ENCODE results near the gene DCUN1D3.

DCUN1D3 gene

GRCh38 chr16:20846551-20846950, 53.6 kb downstream of the DCUN1D3 start:
- TF ChIP-seq EZH2phosphoT487 (conservative IDR thresholded peaks at IDR 0.05; ENCODE audit: low read length) (no peak), CTCF (IDR thresholded peaks at IDR 0.05; ENCODE audit: insufficient read depth, low read length, poor library complexity, severe bottlenecking) (no peak)
- H3K9ac ChIP-seq (ENCODE audit: low read length): no peak overlapping the region
- H3K79me2 ChIP-seq (ENCODE audit: insufficient read depth, low read length): no peaks in the 10 kb centered on the region
- H3F3A ChIP-seq (ENCODE audit: insufficient read depth): no peaks in the 10 kb centered on the region
- H3K27me3 ChIP-seq (ENCODE audit: low read length): no peaks in the 10 kb centered on the region
- no peaks in the 10 kb centered on the region for H3K9me3 ChIP-seq (ENCODE audit: insufficient read depth, low read length)
- H4K20me1 ChIP-seq (ENCODE audit: low read depth, low read length): no peaks in the 10 kb centered on the region
- no peak overlapping the region for H3K4me3 ChIP-seq (ENCODE audit: insufficient read depth, low read length, poor library complexity, severe bottlenecking)
- no peak overlapping the region for H2AFZ ChIP-seq (ENCODE audit: low read depth, low read length, severe bottlenecking)
- H3K4me2 ChIP-seq (ENCODE audit: low read depth, low read length, poor library complexity, severe bottlenecking): no peak overlapping the region
- H3K36me3 ChIP-seq (ENCODE audit: low read length): peaks cover 9% of the 10 kb centered on the region; the same call in 1 of the 2 replicates
- no peaks in the 10 kb centered on the region for H3K9me2 ChIP-seq (replicated peaks; ENCODE audit: insufficient read depth, low read length)
- H3K27ac ChIP-seq (ENCODE audit: low read depth, low read length): no peak overlapping the region

- Histone ChIP-seq H3K27me3 (ENCODE audit: low read length) (no peaks in the 10 kb centered on the region), H3K36me3 (ENCODE audit: low read length) (peaks cover 9% of the 10 kb centered on the region; the same call in 1 of the 2 replicates), H2AFZ (ENCODE audit: low read depth, low read length, severe bottlenecking) (no peak overlapping the region), H3F3A (ENCODE audit: insufficient read depth) (no peaks in the 10 kb centered on the region), H3K79me2 (ENCODE audit: insufficient read depth, low read length) (no peaks in the 10 kb centered on the region), H3K4me2 (ENCODE audit: low read depth, low read length, poor library complexity, severe bottlenecking) (no peak overlapping the region), H3K9ac (ENCODE audit: low read length) (no peak overlapping the region), H4K20me1 (ENCODE audit: low read depth, low read length) (no peaks in the 10 kb centered on the region), H3K9me2 (replicated peaks; ENCODE audit: insufficient read depth, low read length) (no peaks in the 10 kb centered on the region), H3K27ac (ENCODE audit: low read depth, low read length) (no peak overlapping the region), H3K4me3 (ENCODE audit: insufficient read depth, low read length, poor library complexity, severe bottlenecking) (no peak overlapping the region), H3K9me3 (ENCODE audit: insufficient read depth, low read length) (no peaks in the 10 kb centered on the region)
- no peak for TF ChIP-seq CTCF (IDR thresholded peaks at IDR 0.05; ENCODE audit: insufficient read depth, low read length, poor library complexity, severe bottlenecking)
- TF ChIP-seq EZH2phosphoT487 (conservative IDR thresholded peaks at IDR 0.05; ENCODE audit: low read length): no peak
Observed at GRCh38 chr16:20846030-20846429, 54.1 kb downstream of the DCUN1D3 start.

GRCh38 chr16:20844588-20844987, 55.6 kb downstream of the DCUN1D3 start:
- Histone ChIP-seq H3K27me3 (ENCODE audit: low read length) (no peaks in the 10 kb centered on the region), H4K20me1 (ENCODE audit: low read depth, low read length) (no peaks in the 10 kb centered on the region), H3K4me2 (ENCODE audit: low read depth, low read length, poor library complexity, severe bottlenecking) (no peak overlapping the region), H3K9me3 (ENCODE audit: insufficient read depth, low read length) (no peaks in the 10 kb centered on the region), H3K27ac (ENCODE audit: low read depth, low read length) (no peak overlapping the region), H2AFZ (ENCODE audit: low read depth, low read length, severe bottlenecking) (no peak overlapping the region), H3K9ac (ENCODE audit: low read length) (no peak overlapping the region), H3K79me2 (ENCODE audit: insufficient read depth, low read length) (no peaks in the 10 kb centered on the region), H3K36me3 (ENCODE audit: low read length) (peaks cover 13% of the 10 kb centered on the region; the same call in 1 of the 2 replicates), H3K4me3 (ENCODE audit: insufficient read depth, low read length, poor library complexity, severe bottlenecking) (no peak overlapping the region), H3F3A (ENCODE audit: insufficient read depth) (no peaks in the 10 kb centered on the region), H3K9me2 (replicated peaks; ENCODE audit: insufficient read depth, low read length) (no peaks in the 10 kb centered on the region)
- TF ChIP-seq CTCF (IDR thresholded peaks at IDR 0.05; ENCODE audit: insufficient read depth, low read length, poor library complexity, severe bottlenecking) (no peak), EZH2phosphoT487 (conservative IDR thresholded peaks at IDR 0.05; ENCODE audit: low read length) (no peak)

All from SU-DHL-6 (cell line).